ENCODE measurements around the gene HNF1B. TPM values are rescaled to one million over a fixed set of nuclear protein-coding genes. Genes with fewer than 3 reads are reported as not detected.

Gene HNF1B
- total and polyA plus RNA-seq, 10 of the 15 experiments (the other 5 are each of a cell fraction or from before 2014, with no cell fraction given), result 0.51 to 12.7 (median 1.9) TPM

DNA sequence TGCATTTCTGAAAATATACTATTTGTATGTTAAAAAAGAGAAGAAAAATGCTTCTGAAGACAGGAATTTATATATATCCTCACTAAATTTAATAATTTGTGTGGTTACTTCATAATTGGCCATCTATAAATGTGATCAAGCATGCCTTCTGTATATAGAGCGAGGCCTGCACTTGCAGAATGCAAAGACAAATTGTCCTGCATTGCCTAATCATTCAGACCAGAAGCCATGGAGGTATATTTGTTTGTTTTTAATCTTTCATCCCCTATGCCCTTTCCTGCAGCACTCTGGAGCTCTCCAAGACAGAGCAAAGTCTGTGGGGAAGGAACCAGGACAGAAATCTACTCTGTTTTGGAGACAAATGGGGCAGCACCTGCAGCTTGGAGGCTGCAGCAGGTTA, 77.8 kb downstream of the HNF1B start (continued):
- TF ChIP-seq, protein P1, sequence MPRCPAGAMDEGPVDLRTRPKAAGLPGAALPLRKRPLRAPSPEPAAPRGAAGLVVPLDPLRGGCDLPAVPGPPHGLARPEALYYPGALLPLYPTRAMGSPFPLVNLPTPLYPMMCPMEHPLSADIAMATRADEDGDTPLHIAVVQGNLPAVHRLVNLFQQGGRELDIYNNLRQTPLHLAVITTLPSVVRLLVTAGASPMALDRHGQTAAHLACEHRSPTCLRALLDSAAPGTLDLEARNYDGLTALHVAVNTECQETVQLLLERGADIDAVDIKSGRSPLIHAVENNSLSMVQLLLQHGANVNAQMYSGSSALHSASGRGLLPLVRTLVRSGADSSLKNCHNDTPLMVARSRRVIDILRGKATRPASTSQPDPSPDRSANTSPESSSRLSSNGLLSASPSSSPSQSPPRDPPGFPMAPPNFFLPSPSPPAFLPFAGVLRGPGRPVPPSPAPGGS (IDR thresholded peaks at IDR 0.05; ENCODE audit: borderline replicate concordance, insufficient read depth, low read depth, low read length, poor library complexity, severe bottlenecking), result no peak
- TF ChIP-seq IKZF2 (IDR thresholded peaks at IDR 0.05), result no peak
- TF ChIP-seq, protein P2, sequence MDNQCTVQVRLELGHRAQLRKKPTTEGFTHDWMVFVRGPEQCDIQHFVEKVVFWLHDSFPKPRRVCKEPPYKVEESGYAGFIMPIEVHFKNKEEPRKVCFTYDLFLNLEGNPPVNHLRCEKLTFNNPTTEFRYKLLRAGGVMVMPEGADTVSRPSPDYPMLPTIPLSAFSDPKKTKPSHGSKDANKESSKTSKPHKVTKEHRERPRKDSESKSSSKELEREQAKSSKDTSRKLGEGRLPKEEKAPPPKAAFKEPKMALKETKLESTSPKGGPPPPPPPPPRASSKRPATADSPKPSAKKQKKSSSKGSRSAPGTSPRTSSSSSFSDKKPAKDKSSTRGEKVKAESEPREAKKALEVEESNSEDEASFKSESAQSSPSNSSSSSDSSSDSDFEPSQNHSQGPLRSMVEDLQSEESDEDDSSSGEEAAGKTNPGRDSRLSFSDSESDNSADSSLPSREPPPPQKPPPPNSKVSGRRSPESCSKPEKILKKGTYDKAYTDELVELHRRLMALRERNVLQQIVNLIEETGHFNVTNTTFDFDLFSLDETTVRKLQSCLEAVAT (IDR thresholded peaks at IDR 0.05), result no peak

DNA sequence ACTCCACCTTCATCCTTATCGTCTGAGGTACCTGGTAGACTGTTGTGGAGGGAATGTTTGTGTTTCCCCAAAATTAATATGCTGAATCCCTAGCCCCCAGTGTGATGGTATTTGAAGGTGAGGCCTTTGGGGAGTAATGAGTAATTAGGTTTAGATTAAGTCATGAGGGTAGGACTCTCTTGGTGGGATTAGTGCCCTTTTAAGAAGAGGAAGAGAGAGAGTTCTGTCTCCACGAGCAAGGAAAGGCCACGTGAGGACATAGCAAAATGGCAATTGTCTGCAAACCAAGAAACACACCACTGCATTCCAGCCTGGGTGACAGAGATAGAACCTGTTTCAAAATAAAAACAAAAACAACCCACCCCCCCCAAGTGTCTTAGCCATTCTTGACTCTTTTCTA, 80.6 kb downstream of the HNF1B start:
- H3K79me2 ChIP-seq (ENCODE audit: control insufficient read depth, insufficient read depth, low read length), result no peaks in the 10 kb centered on the region
- ChIA-PET RAD21 (ENCODE audit: unreplicated experiment) (no interaction called here), SMC1A (ENCODE audit: uncharacterized antibody, unreplicated experiment) (interaction anchor here (2.6 kb wide), 1 partner anchor 107 kb away, joined by 6 read pairs; no protein-coding TSS in a partner anchor), CTCF (no interaction called here), POLR2A (no interaction called here)
- WGBS (ENCODE audit: insufficient coverage, insufficient replicate concordance, low lambda C conversion rate, missing lambda C conversion rate), result 0% methylated on average over 3 of the region's 3 CpGs
- no peak overlapping the region for H3K9ac ChIP-seq (ENCODE audit: control insufficient read depth, insufficient read depth, low read length)
- in situ Hi-C loops (cut with MboI) (no loop called here), intact Hi-C loops (cut with micrococcal nuclease; ENCODE audit: unreplicated experiment) (no loop called here)
- H3K4me1 ChIP-seq (ENCODE audit: control insufficient read depth, insufficient read depth, low read length), result no peaks in the 10 kb centered on the region
- no peaks in the 10 kb centered on the region for H4K20me1 ChIP-seq (ENCODE audit: control insufficient read depth, insufficient read depth)
- no peaks in the 10 kb centered on the region for H3K36me3 ChIP-seq (ENCODE audit: control insufficient read depth in 2 of 2, insufficient read depth in 2 of 2, low read length in 1 of 2)
- ATAC-seq (no peak), FAIRE-seq (no peak), DNase-seq (ENCODE audit: low read depth, low spot score) (no peak)
- BruUV-seq (replicated peaks), result no TSS peak
- H3K27me3 ChIP-seq (replicated peaks in 1 of 2; ENCODE audit: control insufficient read depth in 2 of 2, insufficient read depth in 2 of 2, low read length in 1 of 2), result no peaks in the 10 kb centered on the region; a peak in 1 of 4 replicates
- H3K4me2 ChIP-seq (ENCODE audit: control insufficient read depth, insufficient read depth), result no peak overlapping the region
- no peaks in the 10 kb centered on the region for H3K9me3 ChIP-seq (replicated peaks; ENCODE audit: control insufficient read depth, insufficient read depth, low read length)
- H2AFZ ChIP-seq (ENCODE audit: control insufficient read depth, low read depth, low read length), result no peak overlapping the region
- no peak overlapping the region for H3K27ac ChIP-seq (ENCODE audit: control insufficient read depth, insufficient read depth)
- H3K4me3 ChIP-seq, result no peak overlapping the region
- TF ChIP-seq, protein P3, sequence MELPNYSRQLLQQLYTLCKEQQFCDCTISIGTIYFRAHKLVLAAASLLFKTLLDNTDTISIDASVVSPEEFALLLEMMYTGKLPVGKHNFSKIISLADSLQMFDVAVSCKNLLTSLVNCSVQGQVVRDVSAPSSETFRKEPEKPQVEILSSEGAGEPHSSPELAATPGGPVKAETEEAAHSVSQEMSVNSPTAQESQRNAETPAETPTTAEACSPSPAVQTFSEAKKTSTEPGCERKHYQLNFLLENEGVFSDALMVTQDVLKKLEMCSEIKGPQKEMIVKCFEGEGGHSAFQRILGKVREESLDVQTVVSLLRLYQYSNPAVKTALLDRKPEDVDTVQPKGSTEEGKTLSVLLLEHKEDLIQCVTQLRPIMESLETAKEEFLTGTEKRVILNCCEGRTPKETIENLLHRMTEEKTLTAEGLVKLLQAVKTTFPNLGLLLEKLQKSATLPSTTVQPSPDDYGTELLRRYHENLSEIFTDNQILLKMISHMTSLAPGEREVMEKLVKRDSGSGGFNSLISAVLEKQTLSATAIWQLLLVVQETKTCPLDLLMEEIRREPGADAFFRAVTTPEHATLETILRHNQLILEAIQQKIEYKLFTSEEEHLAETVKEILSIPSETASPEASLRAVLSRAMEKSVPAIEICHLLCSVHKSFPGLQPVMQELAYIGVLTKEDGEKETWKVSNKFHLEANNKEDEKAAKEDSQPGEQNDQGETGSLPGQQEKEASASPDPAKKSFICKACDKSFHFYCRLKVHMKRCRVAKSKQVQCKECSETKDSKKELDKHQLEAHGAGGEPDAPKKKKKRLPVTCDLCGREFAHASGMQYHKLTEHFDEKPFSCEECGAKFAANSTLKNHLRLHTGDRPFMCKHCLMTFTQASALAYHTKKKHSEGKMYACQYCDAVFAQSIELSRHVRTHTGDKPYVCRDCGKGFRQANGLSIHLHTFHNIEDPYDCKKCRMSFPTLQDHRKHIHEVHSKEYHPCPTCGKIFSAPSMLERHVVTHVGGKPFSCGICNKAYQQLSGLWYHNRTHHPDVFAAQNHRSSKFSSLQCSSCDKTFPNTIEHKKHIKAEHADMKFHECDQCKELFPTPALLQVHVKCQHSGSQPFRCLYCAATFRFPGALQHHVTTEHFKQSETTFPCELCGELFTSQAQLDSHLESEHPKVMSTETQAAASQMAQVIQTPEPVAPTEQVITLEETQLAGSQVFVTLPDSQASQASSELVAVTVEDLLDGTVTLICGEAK (IDR thresholded peaks at IDR 0.05; ENCODE audit: borderline replicate concordance), result no peak
- TF ChIP-seq, protein P4, sequence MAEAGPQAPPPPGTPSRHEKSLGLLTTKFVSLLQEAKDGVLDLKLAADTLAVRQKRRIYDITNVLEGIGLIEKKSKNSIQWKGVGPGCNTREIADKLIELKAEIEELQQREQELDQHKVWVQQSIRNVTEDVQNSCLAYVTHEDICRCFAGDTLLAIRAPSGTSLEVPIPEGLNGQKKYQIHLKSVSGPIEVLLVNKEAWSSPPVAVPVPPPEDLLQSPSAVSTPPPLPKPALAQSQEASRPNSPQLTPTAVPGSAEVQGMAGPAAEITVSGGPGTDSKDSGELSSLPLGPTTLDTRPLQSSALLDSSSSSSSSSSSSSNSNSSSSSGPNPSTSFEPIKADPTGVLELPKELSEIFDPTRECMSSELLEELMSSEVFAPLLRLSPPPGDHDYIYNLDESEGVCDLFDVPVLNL (IDR thresholded peaks at IDR 0.05; ENCODE audit: low read depth, low read length), result no peak
- TF ChIP-seq NFIC (IDR thresholded peaks at IDR 0.05; ENCODE audit: low read depth, low read length), result no peak
- no peak for TF ChIP-seq CREB1 (IDR thresholded peaks at IDR 0.05; ENCODE audit: low read depth)
- no peak for TF ChIP-seq MEF2B (IDR thresholded peaks at IDR 0.05; ENCODE audit: partially characterized antibody, poor library complexity, severe bottlenecking)
- TF ChIP-seq, protein P5, sequence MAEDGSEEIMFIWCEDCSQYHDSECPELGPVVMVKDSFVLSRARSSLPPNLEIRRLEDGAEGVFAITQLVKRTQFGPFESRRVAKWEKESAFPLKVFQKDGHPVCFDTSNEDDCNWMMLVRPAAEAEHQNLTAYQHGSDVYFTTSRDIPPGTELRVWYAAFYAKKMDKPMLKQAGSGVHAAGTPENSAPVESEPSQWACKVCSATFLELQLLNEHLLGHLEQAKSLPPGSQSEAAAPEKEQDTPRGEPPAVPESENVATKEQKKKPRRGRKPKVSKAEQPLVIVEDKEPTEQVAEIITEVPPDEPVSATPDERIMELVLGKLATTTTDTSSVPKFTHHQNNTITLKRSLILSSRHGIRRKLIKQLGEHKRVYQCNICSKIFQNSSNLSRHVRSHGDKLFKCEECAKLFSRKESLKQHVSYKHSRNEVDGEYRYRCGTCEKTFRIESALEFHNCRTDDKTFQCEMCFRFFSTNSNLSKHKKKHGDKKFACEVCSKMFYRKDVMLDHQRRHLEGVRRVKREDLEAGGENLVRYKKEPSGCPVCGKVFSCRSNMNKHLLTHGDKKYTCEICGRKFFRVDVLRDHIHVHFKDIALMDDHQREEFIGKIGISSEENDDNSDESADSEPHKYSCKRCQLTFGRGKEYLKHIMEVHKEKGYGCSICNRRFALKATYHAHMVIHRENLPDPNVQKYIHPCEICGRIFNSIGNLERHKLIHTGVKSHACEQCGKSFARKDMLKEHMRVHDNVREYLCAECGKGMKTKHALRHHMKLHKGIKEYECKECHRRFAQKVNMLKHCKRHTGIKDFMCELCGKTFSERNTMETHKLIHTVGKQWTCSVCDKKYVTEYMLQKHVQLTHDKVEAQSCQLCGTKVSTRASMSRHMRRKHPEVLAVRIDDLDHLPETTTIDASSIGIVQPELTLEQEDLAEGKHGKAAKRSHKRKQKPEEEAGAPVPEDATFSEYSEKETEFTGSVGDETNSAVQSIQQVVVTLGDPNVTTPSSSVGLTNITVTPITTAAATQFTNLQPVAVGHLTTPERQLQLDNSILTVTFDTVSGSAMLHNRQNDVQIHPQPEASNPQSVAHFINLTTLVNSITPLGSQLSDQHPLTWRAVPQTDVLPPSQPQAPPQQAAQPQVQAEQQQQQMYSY (CRISPR knock-in tag; IDR thresholded peaks at IDR 0.05), result no peak
- no peak for TF ChIP-seq TARDBP (IDR thresholded peaks at IDR 0.05; ENCODE audit: borderline replicate concordance)
